Measurements from ENCODE around the gene GJC2.

GJC2 gene

GRCh38 chr1:228109962-228110488, 39.7 kb upstream of the GJC2 start:
- TF ChIP-seq POLR2AphosphoS5 (IDR thresholded peaks at IDR 0.05; ENCODE audit: low read depth, low read length) (no peak), FOXP2 (optimal IDR thresholded peaks at IDR 0.05; ENCODE audit: borderline replicate concordance, extremely low read depth, extremely low read length, insufficient read depth) (no peak), REST (IDR thresholded peaks at IDR 0.05; ENCODE audit: insufficient read depth in 1 of 2, low read depth in 2 of 2, low read length in 2 of 2) (no peak), SIN3A (IDR thresholded peaks at IDR 0.05; ENCODE audit: borderline replicate concordance, insufficient read depth, low read length) (no peak)

GRCh38 chr1:228110556-228110955, 39.2 kb upstream of the GJC2 start:
- no peak for TF ChIP-seq SIN3A (IDR thresholded peaks at IDR 0.05; ENCODE audit: borderline replicate concordance, insufficient read depth, low read length)
- no peak for TF ChIP-seq TAF1 (IDR thresholded peaks at IDR 0.05; ENCODE audit: borderline replicate concordance, insufficient read depth, low read length)
- TF ChIP-seq REST (IDR thresholded peaks at IDR 0.05; ENCODE audit: insufficient read depth in 1 of 2, low read depth in 2 of 2, low read length in 2 of 2) = no peak
- TF ChIP-seq FOXP2 (optimal IDR thresholded peaks at IDR 0.05; ENCODE audit: borderline replicate concordance, extremely low read depth, extremely low read length, insufficient read depth) = no peak
- TF ChIP-seq POLR2AphosphoS5 (IDR thresholded peaks at IDR 0.05; ENCODE audit: low read depth, low read length) = no peak

GRCh38 chr1:228112167-228112566, 37.6 kb upstream of the GJC2 start:
- TF ChIP-seq POLR2AphosphoS5 (IDR thresholded peaks at IDR 0.05; ENCODE audit: low read depth, low read length) = no peak
- TF ChIP-seq FOXP2 (optimal IDR thresholded peaks at IDR 0.05; ENCODE audit: borderline replicate concordance, extremely low read depth, extremely low read length, insufficient read depth) = no peak
- no peak for TF ChIP-seq TAF1 (IDR thresholded peaks at IDR 0.05; ENCODE audit: borderline replicate concordance, insufficient read depth, low read length)
- TF ChIP-seq SIN3A (IDR thresholded peaks at IDR 0.05; ENCODE audit: borderline replicate concordance, insufficient read depth, low read length) = no peak
- no peak for TF ChIP-seq REST (IDR thresholded peaks at IDR 0.05; ENCODE audit: insufficient read depth in 1 of 2, low read depth in 2 of 2, low read length in 2 of 2)

- TF ChIP-seq TAF1 (IDR thresholded peaks at IDR 0.05; ENCODE audit: borderline replicate concordance, insufficient read depth, low read length) (no peak), FOXP2 (optimal IDR thresholded peaks at IDR 0.05; ENCODE audit: borderline replicate concordance, extremely low read depth, extremely low read length, insufficient read depth) (no peak), SIN3A (IDR thresholded peaks at IDR 0.05; ENCODE audit: borderline replicate concordance, insufficient read depth, low read length) (no peak), REST (IDR thresholded peaks at IDR 0.05; ENCODE audit: insufficient read depth in 1 of 2, low read depth in 2 of 2, low read length in 2 of 2) (no peak), POLR2AphosphoS5 (IDR thresholded peaks at IDR 0.05; ENCODE audit: low read depth, low read length) (no peak)
Observed at GRCh38 chr1:228112617-228113016, 37.1 kb upstream of the GJC2 start.

- TF ChIP-seq REST (IDR thresholded peaks at IDR 0.05; ENCODE audit: insufficient read depth in 1 of 2, low read depth in 2 of 2, low read length in 2 of 2) (no peak), TAF1 (IDR thresholded peaks at IDR 0.05; ENCODE audit: borderline replicate concordance, insufficient read depth, low read length) (no peak), SIN3A (IDR thresholded peaks at IDR 0.05; ENCODE audit: borderline replicate concordance, insufficient read depth, low read length) (no peak), FOXP2 (optimal IDR thresholded peaks at IDR 0.05; ENCODE audit: borderline replicate concordance, extremely low read depth, extremely low read length, insufficient read depth) (no peak), POLR2AphosphoS5 (IDR thresholded peaks at IDR 0.05; ENCODE audit: low read depth, low read length) (no peak)
Observed at GRCh38 chr1:228114827-228115226, 34.9 kb upstream of the GJC2 start.
